Keratinocyte (primary cell): Measurements from ENCODE around the gene CAND1. TPM values are rescaled to one million over a fixed set of nuclear protein-coding genes. Genes with fewer than 3 reads are reported as not detected.

Source experiments
- DNase-seq: peaks from one replicate; pipeline ENCODE4 v3.0.0-alpha.2; 2011; ENCODE audit warnings: low read depth, missing footprints, low spot score
- FAIRE-seq: peaks from 2 replicates; lab custom pipeline; 2011; peaks lifted over from hg19 to GRCh38; lab: Jason Lieb, UNC
- H2AFZ ChIP-seq: 2 replicates; pipeline ENCODE4 v1.6.0; 2012; ENCODE audit warnings: low read length, control low read depth, inconsistent platforms; ENCODE audit not compliant: control insufficient read depth
- H3K27ac ChIP-seq: 2 replicates; pipeline ENCODE4 v1.5.1; 2011; ENCODE audit warnings: low read length; ENCODE audit not compliant: control insufficient read depth, insufficient read depth
- H3K27me3 ChIP-seq: 3 replicates; pipeline ENCODE4 v1.6.0; 2011; ENCODE audit warnings: low read length; ENCODE audit not compliant: control insufficient read depth, insufficient read depth; ENCODE audit errors: extremely low read depth
- H3K36me3 ChIP-seq, 2 experiments: 2 replicates in 1 of 2; 3 replicates in 1 of 2; pipeline ENCODE4 v1.5.1; 2011; ENCODE audit warnings: low read length in 2 of 2, mild to moderate bottlenecking in 1 of 2; ENCODE audit not compliant: control insufficient read depth in 2 of 2, insufficient read depth in 2 of 2; ENCODE audit errors: extremely low read depth in 1 of 2
- H3K4me1 ChIP-seq: 3 replicates; pipeline ENCODE4 v1.5.1; 2011; ENCODE audit warnings: low read length; ENCODE audit not compliant: control insufficient read depth, insufficient read depth; ENCODE audit errors: extremely low read depth
- H3K4me2 ChIP-seq: 3 replicates; pipeline ENCODE4 v1.6.0; 2011; ENCODE audit warnings: low read depth, low read length; ENCODE audit not compliant: control insufficient read depth, insufficient read depth; ENCODE audit errors: extremely low read depth
- H3K4me3 ChIP-seq, 3 experiments: fragments of 200-600 bp in 1 of 3; sonication (generic) in 1 of 3; 2 replicates in 2 of 3; 3 replicates in 1 of 3; pipeline ENCODE4 v1.5.1; 2011 to 2016; ENCODE audit warnings: low read length in 3 of 3, mild to moderate bottlenecking in 3 of 3, control low read depth in 2 of 3, inconsistent platforms in 1 of 3, low read depth in 1 of 3, mixed read lengths in 1 of 3, mixed run types in 1 of 3, moderate library complexity in 1 of 3; ENCODE audit not compliant: control insufficient read depth in 2 of 3, insufficient read depth in 2 of 3; ENCODE audit errors: extremely low read depth in 1 of 3
- H3K79me2 ChIP-seq: 2 replicates; pipeline ENCODE4 v1.6.0; 2012; ENCODE audit warnings: low read length; ENCODE audit not compliant: control insufficient read depth, insufficient read depth
- H3K9ac ChIP-seq: 3 replicates; pipeline ENCODE4 v1.6.0; 2011; ENCODE audit warnings: low read length; ENCODE audit not compliant: control insufficient read depth, insufficient read depth; ENCODE audit errors: extremely low read depth
- H3K9me1 ChIP-seq: 3 replicates; pipeline ENCODE4 v1.6.0; 2011; ENCODE audit warnings: low read length; ENCODE audit not compliant: control insufficient read depth, insufficient read depth; ENCODE audit errors: extremely low read depth
- H3K9me3 ChIP-seq: 2 replicates; pipeline ENCODE4 v1.5.1; 2012; ENCODE audit warnings: low read depth, low read length; ENCODE audit not compliant: control insufficient read depth
- H4K20me1 ChIP-seq: 3 replicates; pipeline ENCODE4 v1.6.0; 2011; ENCODE audit warnings: low read length; ENCODE audit not compliant: control insufficient read depth, insufficient read depth; ENCODE audit errors: extremely low read depth
- EZH2 ChIP-seq: IDR thresholded peaks from one replicate; pipeline ENCODE4 v1.6.1; 2012; ENCODE audit warnings: inconsistent platforms, mild to moderate bottlenecking, low read length, moderate library complexity
- dilution Hi-C: fragments of 300-500 bp; cut with MboI; formaldehyde crosslinking; loops from one replicate; pipeline ENCODE4 v1.7.0; 2020; ENCODE audit warnings: low sequenced_read_pairs; ENCODE audit not compliant: extremely low pct_ligation_motif_present
- polyA plus RNA-seq, 5 experiments: library from polyadenylated mRNA; depleted of rRNA in 3 of 5; stranded (reverse) in 3 of 5; stranded (forward) in 1 of 5; unstranded in 1 of 5; fragments of >200 nt; gene quantifications; 1 replicate in 1 of 5; 2 replicates in 3 of 5; 3 replicates in 1 of 5; pipeline versions ENCODE4 v1.2.1 to v1.2.3, GENCODE V29; 2011 to 2012; ENCODE audit warnings: missing spikeins in 2 of 5, low read depth in 1 of 5, low replicate concordance in 1 of 5
- TF ChIP-seq, protein P1 (sequence below), 3 experiments: IDR thresholded peaks in 1 of 3; conservative IDR thresholded peaks in 1 of 3; optimal IDR thresholded peaks in 1 of 3; 2 replicates in 2 of 3; 3 replicates in 1 of 3; pipeline versions ENCODE3 to v1.5.1; 2011; ENCODE audit warnings: low read length in 3 of 3, mild to moderate bottlenecking in 3 of 3, moderate library complexity in 2 of 3, control low read depth in 1 of 3, inconsistent platforms in 1 of 3; ENCODE audit not compliant: insufficient read depth in 2 of 3; ENCODE audit errors: extremely low read depth in 1 of 3

The CAND1 gene
- polyA plus RNA-seq, 1 donor (not counting 4 experiments of a cell fraction or from before 2014, with no cell fraction given), result 121 TPM

DNA sequence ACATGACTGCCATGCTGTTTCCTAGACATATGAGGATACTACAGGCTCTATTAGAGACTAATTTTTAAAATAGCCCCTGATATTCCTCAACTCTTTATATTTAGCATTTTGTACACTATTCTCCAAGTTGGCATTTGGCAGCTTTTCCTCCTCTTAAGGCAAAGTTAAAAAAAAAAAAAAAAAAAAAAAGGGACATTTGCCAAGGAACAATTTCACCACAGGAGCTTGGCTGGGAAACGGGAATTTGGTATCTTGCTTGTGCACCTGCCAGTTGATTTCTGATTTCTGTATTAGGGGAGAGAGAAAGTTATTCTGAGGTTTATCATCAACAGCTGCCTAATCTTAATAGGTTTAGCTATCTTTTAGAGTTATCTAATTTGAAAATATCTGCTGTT is 87.2 kb downstream of the CAND1 start:
- no peak overlapping the region for H3K27ac ChIP-seq
- dilution Hi-C loops, result no loop called here
- no peak overlapping the region for H3K9ac ChIP-seq
- H3K79me2 ChIP-seq, result no peaks in the 10 kb centered on the region
- no peak overlapping the region for H3K4me2 ChIP-seq
- no peak overlapping the region for H3K4me3 ChIP-seq
- peaks cover 0 to 1% of the 10 kb centered on the region in 2 experiments for H3K36me3 ChIP-seq
- no peak overlapping the region for H2AFZ ChIP-seq
- TF ChIP-seq, protein P1, sequence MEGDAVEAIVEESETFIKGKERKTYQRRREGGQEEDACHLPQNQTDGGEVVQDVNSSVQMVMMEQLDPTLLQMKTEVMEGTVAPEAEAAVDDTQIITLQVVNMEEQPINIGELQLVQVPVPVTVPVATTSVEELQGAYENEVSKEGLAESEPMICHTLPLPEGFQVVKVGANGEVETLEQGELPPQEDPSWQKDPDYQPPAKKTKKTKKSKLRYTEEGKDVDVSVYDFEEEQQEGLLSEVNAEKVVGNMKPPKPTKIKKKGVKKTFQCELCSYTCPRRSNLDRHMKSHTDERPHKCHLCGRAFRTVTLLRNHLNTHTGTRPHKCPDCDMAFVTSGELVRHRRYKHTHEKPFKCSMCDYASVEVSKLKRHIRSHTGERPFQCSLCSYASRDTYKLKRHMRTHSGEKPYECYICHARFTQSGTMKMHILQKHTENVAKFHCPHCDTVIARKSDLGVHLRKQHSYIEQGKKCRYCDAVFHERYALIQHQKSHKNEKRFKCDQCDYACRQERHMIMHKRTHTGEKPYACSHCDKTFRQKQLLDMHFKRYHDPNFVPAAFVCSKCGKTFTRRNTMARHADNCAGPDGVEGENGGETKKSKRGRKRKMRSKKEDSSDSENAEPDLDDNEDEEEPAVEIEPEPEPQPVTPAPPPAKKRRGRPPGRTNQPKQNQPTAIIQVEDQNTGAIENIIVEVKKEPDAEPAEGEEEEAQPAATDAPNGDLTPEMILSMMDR (optimal IDR thresholded peaks at IDR 0.05 in 1 of 3, IDR thresholded peaks at IDR 0.05 in 1 of 3, conservative IDR thresholded peaks at IDR 0.05 in 1 of 3; ENCODE audit: extremely low read depth in 1 of 3, insufficient read depth in 2 of 3, low read length in 3 of 3), result no peak
- TF ChIP-seq EZH2, result no peak
- H3K4me1 ChIP-seq, result no peaks in the 10 kb centered on the region
- no peaks in the 10 kb centered on the region for H3K9me1 ChIP-seq
- no peaks in the 10 kb centered on the region for H3K27me3 ChIP-seq
- H4K20me1 ChIP-seq, result no peaks in the 10 kb centered on the region
- no peaks in the 10 kb centered on the region for H3K9me3 ChIP-seq
- FAIRE-seq, result no peak
- DNase-seq, result no peak

DNA sequence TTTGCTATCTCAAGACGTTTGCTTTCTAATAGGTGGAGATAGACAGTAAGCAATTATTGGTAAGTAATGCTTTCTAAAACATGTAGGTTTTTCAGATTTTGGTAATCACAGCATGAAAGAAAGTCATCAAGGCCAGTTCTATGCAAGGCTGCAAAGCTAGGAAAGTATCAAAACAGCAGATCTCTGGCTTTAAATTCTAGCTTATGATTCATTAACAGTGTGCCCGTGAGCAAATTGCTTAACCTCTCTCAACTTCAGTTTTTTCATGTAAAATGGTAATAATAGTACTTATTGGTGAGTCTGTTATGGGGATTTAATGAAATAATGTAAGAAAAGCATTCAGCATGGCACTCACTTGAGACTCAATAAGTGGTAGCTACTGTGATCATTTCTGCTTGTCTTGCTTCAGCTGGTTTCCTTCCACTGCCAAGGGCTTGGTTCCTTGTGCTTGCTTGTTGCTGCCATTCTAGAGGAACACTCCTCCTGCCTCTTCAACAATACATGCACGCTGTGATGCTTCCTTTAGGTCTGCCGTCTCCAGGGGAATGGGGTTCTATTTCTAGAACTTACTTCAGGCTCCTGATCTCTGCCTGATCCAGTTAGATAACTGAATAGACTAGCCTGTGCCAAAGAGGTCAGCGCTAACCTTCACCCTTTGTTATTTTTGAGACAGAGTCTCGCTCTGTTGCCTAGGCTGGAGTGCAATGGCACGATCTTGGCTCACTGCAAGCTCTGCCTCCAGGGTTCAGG is 88.4 kb downstream of the CAND1 start:
- Histone ChIP-seq H3K9me3 (no peaks in the 10 kb centered on the region), H3K27ac (no peak overlapping the region), H3K9me1 (no peaks in the 10 kb centered on the region), H4K20me1 (no peaks in the 10 kb centered on the region), H3K4me1 (no peaks in the 10 kb centered on the region), H3K27me3 (no peaks in the 10 kb centered on the region), H3K4me2 (no peak overlapping the region), H3K79me2 (no peaks in the 10 kb centered on the region), H3K36me3 (no peaks in the 10 kb centered on the region), H2AFZ (no peak overlapping the region), H3K9ac (no peak overlapping the region), H3K4me3 (no peak overlapping the region)
- dilution Hi-C loops, result no loop called here
- FAIRE-seq, result no peak
- TF ChIP-seq, protein P1 (optimal IDR thresholded peaks at IDR 0.05 in 1 of 3, IDR thresholded peaks at IDR 0.05 in 1 of 3, conservative IDR thresholded peaks at IDR 0.05 in 1 of 3; ENCODE audit: extremely low read depth in 1 of 3, insufficient read depth in 2 of 3, low read length in 3 of 3), result no peak
- TF ChIP-seq EZH2, result no peak
- no peak for DNase-seq
